Lung (tissue), 12 donors: ENCODE data around the gene BTBD1. TPM values are rescaled to one million over a fixed set of nuclear protein-coding genes. Genes with fewer than 3 reads are reported as not detected.

Source experiments
- ATAC-seq: fragments of 200-7000 bp; cut with Tn5 transposase; one replicate; pipeline ENCODE4 v1.9.1; 2020; ENCODE audit warnings: moderate number of reproducible peaks; ENCODE audit not compliant: insufficient read depth, low FRiP score
- DNase-seq, 3 donors: peaks; one replicate each; pipeline ENCODE4 v3.0.0-alpha.2; 2013 to 2017
- H3K27ac ChIP-seq, 2 donors: one replicate each; pipeline ENCODE4 v1.5.1; 2013; ENCODE audit warnings: mild to moderate bottlenecking in 2 of 2, moderate library complexity in 2 of 2, control low read depth in 1 of 2, inconsistent platforms in 1 of 2, low read depth in 1 of 2, low read length in 1 of 2
- H3K27me3 ChIP-seq, 3 donors: one replicate each; pipeline ENCODE4 v1.5.1; 2013; ENCODE audit warnings: low read length in 2 of 3; ENCODE audit not compliant: control insufficient read depth in 3 of 3, insufficient read depth in 3 of 3
- H3K36me3 ChIP-seq, 4 donors: one replicate each; pipeline ENCODE4 v1.5.1; 2013; ENCODE audit warnings: low read length in 4 of 4, mild to moderate bottlenecking in 1 of 4, moderate library complexity in 1 of 4; ENCODE audit not compliant: control insufficient read depth in 4 of 4, insufficient read depth in 4 of 4
- H3K4me1 ChIP-seq, 5 donors: one replicate each; pipeline ENCODE4 v1.5.1; 2013; ENCODE audit warnings: low read length in 5 of 5, mild to moderate bottlenecking in 2 of 5, moderate library complexity in 1 of 5; ENCODE audit not compliant: control insufficient read depth in 5 of 5, insufficient read depth in 5 of 5
- H3K4me3 ChIP-seq: one replicate; pipeline ENCODE4 v1.5.1; 2013; ENCODE audit warnings: mild to moderate bottlenecking, control low read depth, moderate library complexity
- H3K9ac ChIP-seq, 2 donors: one replicate each; pipeline ENCODE4 v1.5.1; 2013; ENCODE audit warnings: low read length in 2 of 2, control low read depth in 1 of 2; ENCODE audit not compliant: insufficient read depth in 1 of 2
- H3K9me3 ChIP-seq, 4 donors: one replicate each; pipeline ENCODE4 v1.5.1; 2013; ENCODE audit warnings: low read length in 3 of 4, mild to moderate bottlenecking in 1 of 4, moderate library complexity in 1 of 4; ENCODE audit not compliant: control insufficient read depth in 4 of 4, insufficient read depth in 3 of 4
- CTCF ChIP-seq: IDR thresholded peaks from 2 replicates; pipeline ENCODE4 v1.5.1; 2012; ENCODE audit warnings: mild to moderate bottlenecking; ENCODE audit errors: control extremely low read depth, extremely low read depth
- WGBS, 2 donors: extraction: QIAGEN DNeasy Blood & Tissue Kit; methylation state at CpG; one replicate each; pipeline ENCODE4 v1.1.7; 2013; 5-methylcytosine and 5-hydroxymethylcytosine counted together
- polyA plus RNA-seq, 2 donors: library from polyadenylated mRNA; stranded (reverse); fragments of 200-250 nt; gene quantifications; one replicate each; pipeline ENCODE4 v1.2.1, GENCODE V29; 2013
- total RNA-seq, 2 donors: library from RNA; depleted of rRNA in 1 of 2; stranded (reverse); fragments of >200 nt in 1 of 2; gene quantifications; one replicate each; pipeline ENCODE4 v1.2.1, GENCODE V29; 2014 to 2021
- donor health status: control.
- donor health status: control.
- donor health status: Bipolar disorder and iron deficiency.
- donor health status: healthy.
- donor health status: DM: yes; HTN: yes; CAD: no.

Gene BTBD1
- total and polyA plus RNA-seq, 4 donors: 10.7 to 71.0 (median 37.0) TPM

GRCh38 chr15:83102346-83102745 lies 35.3 kb upstream of the BTBD1 start:
- no peak overlapping the region for H3K4me3 ChIP-seq
- DNase-seq (peak in 2 of 3 donors; percentile 47 to 72), ATAC-seq (no peak)
- 71 to 93% methylated on average over 2 of the region's 2 CpGs for WGBS, 2 donors
- peaks cover 0 to 3% (median 0%) of the 10 kb centered on the region in 5 donors for H3K4me1 ChIP-seq
- peaks cover 0 to 3% (median 0%) of the 10 kb centered on the region in 4 donors for H3K9me3 ChIP-seq
- H3K27me3 ChIP-seq: peaks cover 0 to 8% (median 5%) of the 10 kb centered on the region in 3 donors
- no peak overlapping the region for H3K9ac ChIP-seq
- no peak overlapping the region for H3K27ac ChIP-seq
- no peaks in the 10 kb centered on the region for H3K36me3 ChIP-seq
- TF ChIP-seq CTCF: no peak

- no peak overlapping the region for H3K9ac ChIP-seq
Observed at GRCh38 chr15:83100097-83100646, 33.1 kb upstream of the BTBD1 start.

GRCh38 chr15:83099290-83099689 lies 32.2 kb upstream of the BTBD1 start:
- Histone ChIP-seq H3K4me1 (peaks cover 0 to 1% (median 0%) of the 10 kb centered on the region in 5 donors), H3K9me3 (peaks cover 0 to 3% (median 0%) of the 10 kb centered on the region in 4 donors), H3K9ac (no peak overlapping the region), H3K27ac (no peak overlapping the region), H3K4me3 (no peak overlapping the region), H3K27me3 (no peaks in the 10 kb centered on the region), H3K36me3 (no peaks in the 10 kb centered on the region)
- TF ChIP-seq CTCF: no peak
- 61 to 68% methylated on average over 2 of the region's 2 CpGs for WGBS, 2 donors
- ATAC-seq (no peak), DNase-seq (no peak)

More at GRCh38 chr15:83100097-83100646, 33.1 kb upstream of the BTBD1 start:
- Histone ChIP-seq H3K27ac (no peak overlapping the region), H3K36me3 (no peaks in the 10 kb centered on the region), H3K9me3 (peaks cover 0 to 3% (median 0%) of the 10 kb centered on the region in 4 donors), H3K4me3 (no peak overlapping the region), H3K4me1 (peaks cover 0 to 3% (median 0%) of the 10 kb centered on the region in 5 donors), H3K27me3 (no peaks in the 10 kb centered on the region)
- 28 to 38% methylated on average over 2 of the region's 2 CpGs for WGBS, 2 donors
- DNase-seq: peak in 1 of 3 donors; percentile 17
- no peak for ATAC-seq
- TF ChIP-seq CTCF: no peak

- TF ChIP-seq CTCF: no peak
- Histone ChIP-seq H3K36me3 (no peaks in the 10 kb centered on the region), H3K27ac (no peak overlapping the region), H3K9me3 (peaks cover 0 to 3% (median 0%) of the 10 kb centered on the region in 4 donors), H3K9ac (no peak overlapping the region), H3K4me1 (no peaks in the 10 kb centered on the region), H3K4me3 (no peak overlapping the region), H3K27me3 (no peaks in the 10 kb centered on the region)
- ATAC-seq: no peak
- no peak for DNase-seq
Observed at GRCh38 chr15:83098079-83098478, 31.0 kb upstream of the BTBD1 start.
